GM10266 (cell line): ENCODE results near the gene MAGEB16.

Experiments
- DNase-seq: peaks from one replicate; pipeline ENCODE4 v3.0.0; 2012; ENCODE audit errors: extremely low spot score
- TF ChIP-seq, protein P1 (sequence below): IDR thresholded peaks from 2 replicates; pipeline ENCODE4 v1.5.1; 2012; ENCODE audit warnings: mild to moderate bottlenecking, low read depth; ENCODE audit not compliant: control insufficient read depth, insufficient read depth; ENCODE audit errors: missing control alignments

The MAGEB16 gene

GRCh38 chrX:35798042-35798441 is at the start of gene MAGEB16:
Gene MAGEB16, plus strand, starts transcription at chrX:35798342. Its CDS starts 3,855 bp downstream, at chrX:35802197.
- TF ChIP-seq, protein P1, sequence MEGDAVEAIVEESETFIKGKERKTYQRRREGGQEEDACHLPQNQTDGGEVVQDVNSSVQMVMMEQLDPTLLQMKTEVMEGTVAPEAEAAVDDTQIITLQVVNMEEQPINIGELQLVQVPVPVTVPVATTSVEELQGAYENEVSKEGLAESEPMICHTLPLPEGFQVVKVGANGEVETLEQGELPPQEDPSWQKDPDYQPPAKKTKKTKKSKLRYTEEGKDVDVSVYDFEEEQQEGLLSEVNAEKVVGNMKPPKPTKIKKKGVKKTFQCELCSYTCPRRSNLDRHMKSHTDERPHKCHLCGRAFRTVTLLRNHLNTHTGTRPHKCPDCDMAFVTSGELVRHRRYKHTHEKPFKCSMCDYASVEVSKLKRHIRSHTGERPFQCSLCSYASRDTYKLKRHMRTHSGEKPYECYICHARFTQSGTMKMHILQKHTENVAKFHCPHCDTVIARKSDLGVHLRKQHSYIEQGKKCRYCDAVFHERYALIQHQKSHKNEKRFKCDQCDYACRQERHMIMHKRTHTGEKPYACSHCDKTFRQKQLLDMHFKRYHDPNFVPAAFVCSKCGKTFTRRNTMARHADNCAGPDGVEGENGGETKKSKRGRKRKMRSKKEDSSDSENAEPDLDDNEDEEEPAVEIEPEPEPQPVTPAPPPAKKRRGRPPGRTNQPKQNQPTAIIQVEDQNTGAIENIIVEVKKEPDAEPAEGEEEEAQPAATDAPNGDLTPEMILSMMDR = no peak
- no peak for DNase-seq

GRCh38 chrX:35773958-35774564 is 24.1 kb upstream of the MAGEB16 start:
- TF ChIP-seq, protein P1 = no peak
- DNase-seq = no peak

DNA sequence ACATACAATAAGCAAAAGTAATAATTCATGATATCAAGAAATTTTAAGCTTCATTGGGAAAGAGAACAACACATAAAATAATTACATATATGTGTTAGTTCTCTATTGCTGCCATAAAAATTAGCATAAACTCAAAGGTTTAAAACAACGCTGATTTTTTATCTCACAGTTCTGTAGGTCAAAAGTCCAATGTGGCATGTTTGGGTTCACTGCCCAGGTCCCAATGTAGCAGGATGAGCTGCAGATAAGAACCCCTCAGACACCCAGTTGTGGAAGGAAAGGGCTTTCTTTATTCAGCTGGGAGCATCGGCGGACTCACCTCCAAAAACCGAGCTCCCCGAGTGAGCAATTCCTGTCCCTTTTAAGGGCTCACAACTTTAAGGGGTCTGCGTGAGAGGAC is 13.1 kb upstream of the MAGEB16 start:
- no peak for DNase-seq

GRCh38 chrX:35786271-35786670 is 11.9 kb upstream of the MAGEB16 start:
- TF ChIP-seq, protein P1 = no peak
- no peak for DNase-seq

More for the DNA sequence above, 13.1 kb upstream of the MAGEB16 start:
- TF ChIP-seq, protein P1 = no peak

- no peak for DNase-seq
- TF ChIP-seq, protein P1 = no peak
These were observed 10.3 kb upstream of the MAGEB16 start for GRCh38 chrX:35787867-35788266.

DNA sequence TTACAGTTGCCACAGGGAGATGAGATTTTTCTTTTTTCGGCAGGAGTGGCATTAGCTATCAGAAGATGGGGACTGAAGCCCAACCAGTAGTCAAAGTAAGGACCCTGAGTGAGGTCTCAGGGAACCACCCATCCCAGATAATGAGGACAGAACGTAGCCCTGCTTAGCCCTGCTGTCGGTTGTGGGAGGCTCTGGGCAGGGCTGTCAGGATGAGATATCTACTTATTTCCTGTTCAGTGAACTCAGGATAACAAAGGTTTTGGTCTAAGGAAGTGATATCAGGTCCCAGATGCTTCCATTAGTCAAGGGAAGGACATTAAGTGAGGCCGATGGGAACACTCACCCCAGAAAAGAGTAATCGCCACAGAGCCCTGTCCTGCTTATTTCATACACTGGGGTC is 2.3 kb downstream of the MAGEB16 start:
- DNase-seq = no peak
- TF ChIP-seq, protein P1 = no peak

GRCh38 chrX:35809781-35810180 is 11.6 kb downstream of the MAGEB16 start:
- DNase-seq = no peak
- TF ChIP-seq, protein P1 = no peak
